Panc1 (cell line): Measurements from ENCODE around the gene KCNK2. TPM values are rescaled to one million over a fixed set of nuclear protein-coding genes. Genes with fewer than 3 reads are reported as not detected.

Experiments
- ATAC-seq: fragments of 200-7000 bp; cut with Tn5 transposase; 2 replicates; pipeline ENCODE4 v1.9.1; 2020; ENCODE audit warnings: mild to moderate bottlenecking, moderate library complexity
- BruUV-seq: library from RNA; stranded (reverse); fragments of 400-500 nt; replicated peaks from 2 replicates; lab custom pipeline; 2021; lab: Mats Ljungman, UMichigan
- CTCF ChIA-PET: fragments of 300-600 bp; sonication (Branson Sonifier 250); formaldehyde crosslinking; loops from one replicate; lab custom pipeline; 2022; ENCODE audit warnings: antibody characterized with exemption; lab: Charles Lee
- POLR2A ChIA-PET: fragments of 300-600 bp; sonication (Branson Sonifier 250); formaldehyde crosslinking; loops from one replicate; lab custom pipeline; 2022; ENCODE audit warnings: antibody characterized with exemption; lab: Charles Lee
- DNase-seq: peaks from one replicate; pipeline ENCODE4 v3.0.0-alpha.2; 2010; ENCODE audit warnings: low read depth, low spot score
- H3K27ac ChIP-seq: 2 replicates; pipeline ENCODE4 v1.5.1; 2011; ENCODE audit warnings: mild to moderate bottlenecking, low read length, inconsistent platforms
- H3K27me3 ChIP-seq: fragments of 200-500 bp; sonication (Bioruptor generic); 2 replicates; pipeline ENCODE4 v1.6.0; 2014; ENCODE audit warnings: low read length, inconsistent platforms; ENCODE audit not compliant: control insufficient read depth, insufficient read depth
- H3K36me3 ChIP-seq: fragments of 200-500 bp; sonication (Bioruptor generic); 2 replicates; pipeline ENCODE4 v1.5.1; 2014; ENCODE audit warnings: inconsistent platforms, mild to moderate bottlenecking, low read length, moderate library complexity; ENCODE audit not compliant: control insufficient read depth, insufficient read depth
- H3K4me1 ChIP-seq: 2 replicates; pipeline ENCODE4 v1.5.1; 2011; ENCODE audit warnings: inconsistent platforms, mild to moderate bottlenecking, low read length, moderate library complexity; ENCODE audit not compliant: control insufficient read depth, insufficient read depth
- H3K4me3 ChIP-seq, 2 experiments: 2 replicates each; pipeline ENCODE4 v1.5.1; 2011 to 2012; ENCODE audit warnings: low read depth in 2 of 2, low read length in 2 of 2, mild to moderate bottlenecking in 2 of 2, inconsistent platforms in 1 of 2, moderate library complexity in 1 of 2
- H3K9me3 ChIP-seq: fragments of 200-500 bp; sonication (Bioruptor generic); 2 replicates; pipeline ENCODE4 v1.5.1; 2014; ENCODE audit warnings: low read depth, mild to moderate bottlenecking, inconsistent platforms, low read length, moderate library complexity; ENCODE audit not compliant: control insufficient read depth, insufficient read depth
- POLR2AphosphoS5 ChIP-seq: IDR thresholded peaks from 2 replicates; pipeline ENCODE4 v1.6.1; 2012; ENCODE audit warnings: mild to moderate bottlenecking, low read depth, low read length, moderate library complexity
- SIN3A ChIP-seq: IDR thresholded peaks from 2 replicates; pipeline ENCODE4 v1.6.1; 2012; ENCODE audit warnings: low read depth, mild to moderate bottlenecking, low read length, moderate library complexity, borderline replicate concordance; ENCODE audit not compliant: insufficient read depth
- TCF7L2 ChIP-seq: IDR thresholded peaks from 2 replicates; pipeline ENCODE4 v1.6.1; 2011; ENCODE audit warnings: mild to moderate bottlenecking, low read depth, low read length, inconsistent platforms
- in situ Hi-C: cut with HindIII; loops from 2 replicates; pipeline ENCODE4 v1.10.0; 2016; ENCODE audit warnings: low sequenced_read_pairs, low pct_unique_long_range_greater_than_20kb
- intact Hi-C: fragments of 100-400 bp; cut with micrococcal nuclease; formaldehyde crosslinking; loops from one replicate; pipeline ENCODE4 v1.10.0; 2022; ENCODE audit not compliant: unreplicated experiment
- total RNA-seq: library from RNA; stranded (reverse); gene quantifications from one replicate; pipeline ENCODE4 v1.2.1, GENCODE V29; 2021; ENCODE audit not compliant: unreplicated experiment
- TF ChIP-seq, protein P1 (sequence below): fragments of 450-650 bp; IDR thresholded peaks from 2 replicates; pipeline ENCODE4 v1.5.1; 2017; ENCODE audit warnings: mild to moderate bottlenecking
- TF ChIP-seq, protein P2 (sequence below), 2 experiments: IDR thresholded peaks; 2 replicates each; pipeline ENCODE4 v1.6.1; 2011 to 2012; ENCODE audit warnings: low read depth in 2 of 2, control low read depth in 1 of 2, low read length in 1 of 2, mild to moderate bottlenecking in 1 of 2, moderate library complexity in 1 of 2; ENCODE audit not compliant: insufficient read depth in 1 of 2

Gene KCNK2
- total RNA-seq, 1 experiment from 2014 or later, result 0.28 TPM

DNA sequence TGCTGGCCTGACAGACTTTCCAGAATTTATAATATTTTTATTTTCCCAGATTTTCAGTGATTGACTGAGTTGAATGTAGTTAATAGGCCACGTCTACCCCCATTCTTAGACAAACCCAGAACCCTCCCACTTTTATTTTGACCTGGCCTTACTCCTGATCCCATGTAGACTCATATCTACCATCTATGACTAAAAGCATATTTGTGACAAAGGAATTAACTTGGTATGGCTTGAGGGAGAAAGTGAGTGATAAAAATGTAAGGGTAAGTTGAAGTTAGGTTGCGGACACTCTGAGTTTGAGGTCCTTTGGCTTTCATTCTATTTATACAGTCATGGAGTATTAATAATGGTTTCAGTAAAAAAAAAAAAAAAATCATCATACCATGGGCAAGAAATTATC lies 168.4 kb downstream of the KCNK2 start:
- no TSS peak for BruUV-seq
- no peak overlapping the region for H3K27ac ChIP-seq
- in situ Hi-C loops (no loop called here), intact Hi-C loops (no loop called here)
- H3K4me3 ChIP-seq, result no peak overlapping the region
- no peak for ATAC-seq
- CTCF ChIA-PET, result no interaction called here
- TF ChIP-seq TCF7L2 (no peak), POLR2AphosphoS5 (no peak), SIN3A (no peak)
- TF ChIP-seq, protein P1, sequence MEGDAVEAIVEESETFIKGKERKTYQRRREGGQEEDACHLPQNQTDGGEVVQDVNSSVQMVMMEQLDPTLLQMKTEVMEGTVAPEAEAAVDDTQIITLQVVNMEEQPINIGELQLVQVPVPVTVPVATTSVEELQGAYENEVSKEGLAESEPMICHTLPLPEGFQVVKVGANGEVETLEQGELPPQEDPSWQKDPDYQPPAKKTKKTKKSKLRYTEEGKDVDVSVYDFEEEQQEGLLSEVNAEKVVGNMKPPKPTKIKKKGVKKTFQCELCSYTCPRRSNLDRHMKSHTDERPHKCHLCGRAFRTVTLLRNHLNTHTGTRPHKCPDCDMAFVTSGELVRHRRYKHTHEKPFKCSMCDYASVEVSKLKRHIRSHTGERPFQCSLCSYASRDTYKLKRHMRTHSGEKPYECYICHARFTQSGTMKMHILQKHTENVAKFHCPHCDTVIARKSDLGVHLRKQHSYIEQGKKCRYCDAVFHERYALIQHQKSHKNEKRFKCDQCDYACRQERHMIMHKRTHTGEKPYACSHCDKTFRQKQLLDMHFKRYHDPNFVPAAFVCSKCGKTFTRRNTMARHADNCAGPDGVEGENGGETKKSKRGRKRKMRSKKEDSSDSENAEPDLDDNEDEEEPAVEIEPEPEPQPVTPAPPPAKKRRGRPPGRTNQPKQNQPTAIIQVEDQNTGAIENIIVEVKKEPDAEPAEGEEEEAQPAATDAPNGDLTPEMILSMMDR, result no peak
- TF ChIP-seq, protein P2, sequence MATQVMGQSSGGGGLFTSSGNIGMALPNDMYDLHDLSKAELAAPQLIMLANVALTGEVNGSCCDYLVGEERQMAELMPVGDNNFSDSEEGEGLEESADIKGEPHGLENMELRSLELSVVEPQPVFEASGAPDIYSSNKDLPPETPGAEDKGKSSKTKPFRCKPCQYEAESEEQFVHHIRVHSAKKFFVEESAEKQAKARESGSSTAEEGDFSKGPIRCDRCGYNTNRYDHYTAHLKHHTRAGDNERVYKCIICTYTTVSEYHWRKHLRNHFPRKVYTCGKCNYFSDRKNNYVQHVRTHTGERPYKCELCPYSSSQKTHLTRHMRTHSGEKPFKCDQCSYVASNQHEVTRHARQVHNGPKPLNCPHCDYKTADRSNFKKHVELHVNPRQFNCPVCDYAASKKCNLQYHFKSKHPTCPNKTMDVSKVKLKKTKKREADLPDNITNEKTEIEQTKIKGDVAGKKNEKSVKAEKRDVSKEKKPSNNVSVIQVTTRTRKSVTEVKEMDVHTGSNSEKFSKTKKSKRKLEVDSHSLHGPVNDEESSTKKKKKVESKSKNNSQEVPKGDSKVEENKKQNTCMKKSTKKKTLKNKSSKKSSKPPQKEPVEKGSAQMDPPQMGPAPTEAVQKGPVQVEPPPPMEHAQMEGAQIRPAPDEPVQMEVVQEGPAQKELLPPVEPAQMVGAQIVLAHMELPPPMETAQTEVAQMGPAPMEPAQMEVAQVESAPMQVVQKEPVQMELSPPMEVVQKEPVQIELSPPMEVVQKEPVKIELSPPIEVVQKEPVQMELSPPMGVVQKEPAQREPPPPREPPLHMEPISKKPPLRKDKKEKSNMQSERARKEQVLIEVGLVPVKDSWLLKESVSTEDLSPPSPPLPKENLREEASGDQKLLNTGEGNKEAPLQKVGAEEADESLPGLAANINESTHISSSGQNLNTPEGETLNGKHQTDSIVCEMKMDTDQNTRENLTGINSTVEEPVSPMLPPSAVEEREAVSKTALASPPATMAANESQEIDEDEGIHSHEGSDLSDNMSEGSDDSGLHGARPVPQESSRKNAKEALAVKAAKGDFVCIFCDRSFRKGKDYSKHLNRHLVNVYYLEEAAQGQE (IDR thresholded peaks at IDR 0.05; ENCODE audit: insufficient read depth in 1 of 2, low read depth in 2 of 2, low read length in 1 of 2), result no peak
- H3K9me3 ChIP-seq, result no peaks in the 10 kb centered on the region
- no peaks in the 10 kb centered on the region for H3K36me3 ChIP-seq
- no peak for DNase-seq
- no peaks in the 10 kb centered on the region for H3K27me3 ChIP-seq
- H3K4me1 ChIP-seq, result no peaks in the 10 kb centered on the region
- POLR2A ChIA-PET, result no interaction called here

DNA sequence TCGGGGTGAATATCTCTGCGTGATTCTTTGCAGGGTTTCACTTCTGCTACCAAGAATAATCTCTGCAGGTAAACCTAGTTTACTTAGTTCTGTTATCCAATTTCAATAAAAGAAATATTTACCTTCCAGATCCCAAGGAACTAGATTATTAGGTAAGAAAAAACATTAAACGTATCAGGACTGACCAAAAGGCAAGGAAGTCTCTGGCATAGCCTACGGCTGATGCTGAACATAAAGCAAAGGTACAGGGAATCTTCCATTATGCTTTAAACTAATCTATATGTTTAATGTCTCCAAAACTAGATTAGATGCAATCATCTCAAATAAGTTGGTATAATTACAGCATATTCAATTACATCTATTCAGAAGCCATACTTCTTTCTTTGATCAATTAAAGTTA lies 168.9 kb downstream of the KCNK2 start:
- H3K9me3 ChIP-seq, result no peaks in the 10 kb centered on the region
- intact Hi-C loops, result no loop called here
- H3K4me1 ChIP-seq, result no peaks in the 10 kb centered on the region
- ATAC-seq (no peak), DNase-seq (no peak)
- BruUV-seq, result no TSS peak
- CTCF ChIA-PET, result no interaction called here
- no peak overlapping the region for H3K4me3 ChIP-seq
- H3K27ac ChIP-seq, result no peak overlapping the region
- POLR2A ChIA-PET, result no interaction called here
- H3K27me3 ChIP-seq, result no peaks in the 10 kb centered on the region
- TF ChIP-seq, protein P2 (IDR thresholded peaks at IDR 0.05; ENCODE audit: insufficient read depth in 1 of 2, low read depth in 2 of 2, low read length in 1 of 2), result no peak
- TF ChIP-seq SIN3A (no peak), POLR2AphosphoS5 (no peak), TCF7L2 (no peak)
- TF ChIP-seq, protein P1, result no peak
- in situ Hi-C loops, result no loop called here
- H3K36me3 ChIP-seq, result no peaks in the 10 kb centered on the region
